ENCODE data around the gene CNIH3.

The CNIH3 gene

GRCh38 chr1:224678168-224678567 is 62.1 kb downstream of the CNIH3 start:
- H3K27me3 ChIP-seq (ENCODE audit: control insufficient read depth, low read length), result peaks cover 5% of the 10 kb centered on the region; the same call in 1 of the 2 replicates
- H3K9me3 ChIP-seq (ENCODE audit: control insufficient read depth, insufficient read depth, low read length), result no peaks in the 10 kb centered on the region
- H4K20me1 ChIP-seq (ENCODE audit: control insufficient read depth, insufficient read depth, low read depth, low read length), result no peaks in the 10 kb centered on the region
- no peak overlapping the region for H3K4me2 ChIP-seq (ENCODE audit: low read length)
- no peaks in the 10 kb centered on the region for H3K36me3 ChIP-seq (ENCODE audit: control insufficient read depth, low read length)
- H3K27ac ChIP-seq (ENCODE audit: low read depth, low read length), result no peak overlapping the region
- H3K79me2 ChIP-seq (ENCODE audit: control insufficient read depth, low read length), result no peaks in the 10 kb centered on the region
- no peaks in the 10 kb centered on the region for H3K9me2 ChIP-seq (replicated peaks; ENCODE audit: control insufficient read depth, low read length)
- H3K4me3 ChIP-seq (ENCODE audit: low read length), result no peak overlapping the region
- TF ChIP-seq CTCF (IDR thresholded peaks at IDR 0.05; ENCODE audit: low read depth, low read length, poor library complexity, severe bottlenecking) (no peak), EZH2phosphoT487 (IDR thresholded peaks at IDR 0.05; ENCODE audit: borderline replicate concordance, low read length) (no peak)
- H3K4me1 ChIP-seq (ENCODE audit: control insufficient read depth, low read length), result no peaks in the 10 kb centered on the region
- H3F3A ChIP-seq (ENCODE audit: control insufficient read depth, insufficient read depth), result no peaks in the 10 kb centered on the region

GRCh38 chr1:224679606-224680005 is 63.5 kb downstream of the CNIH3 start:
- Histone ChIP-seq H3K79me2 (ENCODE audit: control insufficient read depth, low read length) (no peaks in the 10 kb centered on the region), H4K20me1 (ENCODE audit: control insufficient read depth, insufficient read depth, low read depth, low read length) (no peaks in the 10 kb centered on the region), H3F3A (ENCODE audit: control insufficient read depth, insufficient read depth) (no peaks in the 10 kb centered on the region), H3K27ac (ENCODE audit: low read depth, low read length) (no peak overlapping the region), H3K4me2 (ENCODE audit: low read length) (no peak overlapping the region), H3K9me2 (replicated peaks; ENCODE audit: control insufficient read depth, low read length) (no peaks in the 10 kb centered on the region), H3K4me1 (ENCODE audit: control insufficient read depth, low read length) (no peaks in the 10 kb centered on the region), H3K9me3 (ENCODE audit: control insufficient read depth, insufficient read depth, low read length) (no peaks in the 10 kb centered on the region), H3K4me3 (ENCODE audit: low read length) (no peak overlapping the region), H3K36me3 (ENCODE audit: control insufficient read depth, low read length) (no peaks in the 10 kb centered on the region), H3K27me3 (ENCODE audit: control insufficient read depth, low read length) (peaks cover 7% of the 10 kb centered on the region; the same call in 1 of the 2 replicates)
- TF ChIP-seq EZH2phosphoT487 (IDR thresholded peaks at IDR 0.05; ENCODE audit: borderline replicate concordance, low read length), result no peak
- TF ChIP-seq CTCF (IDR thresholded peaks at IDR 0.05; ENCODE audit: low read depth, low read length, poor library complexity, severe bottlenecking), result no peak

- Histone ChIP-seq H3K9me3 (ENCODE audit: control insufficient read depth, insufficient read depth, low read length) (no peaks in the 10 kb centered on the region), H3K4me2 (ENCODE audit: low read length) (no peak overlapping the region), H3K27ac (ENCODE audit: low read depth, low read length) (no peak overlapping the region), H3K4me3 (ENCODE audit: low read length) (no peak overlapping the region), H3F3A (ENCODE audit: control insufficient read depth, insufficient read depth) (no peaks in the 10 kb centered on the region), H3K9me2 (replicated peaks; ENCODE audit: control insufficient read depth, low read length) (no peaks in the 10 kb centered on the region), H3K79me2 (ENCODE audit: control insufficient read depth, low read length) (no peaks in the 10 kb centered on the region), H3K4me1 (ENCODE audit: control insufficient read depth, low read length) (no peaks in the 10 kb centered on the region), H3K36me3 (ENCODE audit: control insufficient read depth, low read length) (no peaks in the 10 kb centered on the region), H3K27me3 (ENCODE audit: control insufficient read depth, low read length) (peaks cover 7% of the 10 kb centered on the region; the same call in 1 of the 2 replicates), H4K20me1 (ENCODE audit: control insufficient read depth, insufficient read depth, low read depth, low read length) (no peaks in the 10 kb centered on the region)
- TF ChIP-seq CTCF (IDR thresholded peaks at IDR 0.05; ENCODE audit: low read depth, low read length, poor library complexity, severe bottlenecking) (no peak), EZH2phosphoT487 (IDR thresholded peaks at IDR 0.05; ENCODE audit: borderline replicate concordance, low read length) (no peak)
Observed at GRCh38 chr1:224681816-224682215, 65.7 kb downstream of the CNIH3 start.
